ENCODE measurements around the gene FRMD8. TPM values are rescaled to one million over a fixed set of nuclear protein-coding genes. Genes with fewer than 3 reads are reported as not detected.

Gene FRMD8
- total RNA-seq, 1 donor from 2014 or later, result 11.1 TPM

GRCh38 chr11:65392186-65392829 lies 5.9 kb downstream of the FRMD8 start:
- Mint-ChIP-seq H3K4me3 (ENCODE audit: unreplicated experiment) (no peak overlapping the region), H3K36me3 (ENCODE audit: unreplicated experiment) (no peaks in the 10 kb centered on the region), H3K27me3 (ENCODE audit: unreplicated experiment) (peaks cover 5% of the 10 kb centered on the region), H3K4me1 (ENCODE audit: low read depth, unreplicated experiment) (no peaks in the 10 kb centered on the region), H3K27ac (ENCODE audit: unreplicated experiment) (no peak overlapping the region), H3K9me3 (ENCODE audit: unreplicated experiment) (peaks cover 5% of the 10 kb centered on the region)
- DNase-seq, result no peak
- TF ChIP-seq CTCF (IDR thresholded peaks at IDR 0.05; ENCODE audit: partially characterized antibody, unreplicated experiment), result no peak

- Mint-ChIP-seq H3K4me3 (ENCODE audit: unreplicated experiment) (no peak overlapping the region), H3K4me1 (ENCODE audit: low read depth, unreplicated experiment) (no peaks in the 10 kb centered on the region), H3K27ac (ENCODE audit: unreplicated experiment) (no peak overlapping the region), H3K27me3 (ENCODE audit: unreplicated experiment) (peaks cover 5% of the 10 kb centered on the region), H3K36me3 (ENCODE audit: unreplicated experiment) (no peaks in the 10 kb centered on the region), H3K9me3 (ENCODE audit: unreplicated experiment) (peaks cover 7% of the 10 kb centered on the region)
- DNase-seq, result no peak
- no peak for TF ChIP-seq CTCF (IDR thresholded peaks at IDR 0.05; ENCODE audit: partially characterized antibody, unreplicated experiment)
Measured at GRCh38 chr11:65392899-65393298, 6.5 kb downstream of the FRMD8 start.

- no peak for TF ChIP-seq CTCF (IDR thresholded peaks at IDR 0.05; ENCODE audit: partially characterized antibody, unreplicated experiment)
- Mint-ChIP-seq H3K27me3 (ENCODE audit: unreplicated experiment) (peaks cover 5% of the 10 kb centered on the region), H3K27ac (ENCODE audit: unreplicated experiment) (no peak overlapping the region), H3K9me3 (ENCODE audit: unreplicated experiment) (peaks cover 7% of the 10 kb centered on the region), H3K4me1 (ENCODE audit: low read depth, unreplicated experiment) (no peaks in the 10 kb centered on the region), H3K36me3 (ENCODE audit: unreplicated experiment) (no peaks in the 10 kb centered on the region), H3K4me3 (ENCODE audit: unreplicated experiment) (no peak overlapping the region)
- DNase-seq, result no peak
Measured at GRCh38 chr11:65393513-65394079, 7.2 kb downstream of the FRMD8 start.

- DNase-seq, result no peak
- no peak overlapping the region for H3K4me3 Mint-ChIP-seq (ENCODE audit: unreplicated experiment)
- no peaks in the 10 kb centered on the region for H3K36me3 Mint-ChIP-seq (ENCODE audit: unreplicated experiment)
- peaks cover 8% of the 10 kb centered on the region for H3K9me3 Mint-ChIP-seq (ENCODE audit: unreplicated experiment)
- H3K27me3 Mint-ChIP-seq (ENCODE audit: unreplicated experiment), result peaks cover 5% of the 10 kb centered on the region
- no peaks in the 10 kb centered on the region for H3K4me1 Mint-ChIP-seq (ENCODE audit: low read depth, unreplicated experiment)
- no peak overlapping the region for H3K27ac Mint-ChIP-seq (ENCODE audit: unreplicated experiment)
- no peak for TF ChIP-seq CTCF (IDR thresholded peaks at IDR 0.05; ENCODE audit: partially characterized antibody, unreplicated experiment)
Measured at GRCh38 chr11:65394125-65394536, 7.7 kb downstream of the FRMD8 start.

GRCh38 chr11:65395961-65396530 lies 9.6 kb downstream of the FRMD8 start:
- H3K36me3 Mint-ChIP-seq (ENCODE audit: unreplicated experiment), result no peaks in the 10 kb centered on the region
- H3K27ac Mint-ChIP-seq (ENCODE audit: unreplicated experiment), result no peak overlapping the region
- peaks cover 11% of the 10 kb centered on the region for H3K9me3 Mint-ChIP-seq (ENCODE audit: unreplicated experiment)
- no peak overlapping the region for H3K4me3 Mint-ChIP-seq (ENCODE audit: unreplicated experiment)
- no peaks in the 10 kb centered on the region for H3K4me1 Mint-ChIP-seq (ENCODE audit: low read depth, unreplicated experiment)
- no peak for DNase-seq
- no peak for TF ChIP-seq CTCF (IDR thresholded peaks at IDR 0.05; ENCODE audit: partially characterized antibody, unreplicated experiment)
- H3K27me3 Mint-ChIP-seq (ENCODE audit: unreplicated experiment), result peaks cover 5% of the 10 kb centered on the region

Measured in glutamatergic neuron (in vitro differentiated cells).